ENCODE results near the gene FBXL22.

The FBXL22 gene

DNA sequence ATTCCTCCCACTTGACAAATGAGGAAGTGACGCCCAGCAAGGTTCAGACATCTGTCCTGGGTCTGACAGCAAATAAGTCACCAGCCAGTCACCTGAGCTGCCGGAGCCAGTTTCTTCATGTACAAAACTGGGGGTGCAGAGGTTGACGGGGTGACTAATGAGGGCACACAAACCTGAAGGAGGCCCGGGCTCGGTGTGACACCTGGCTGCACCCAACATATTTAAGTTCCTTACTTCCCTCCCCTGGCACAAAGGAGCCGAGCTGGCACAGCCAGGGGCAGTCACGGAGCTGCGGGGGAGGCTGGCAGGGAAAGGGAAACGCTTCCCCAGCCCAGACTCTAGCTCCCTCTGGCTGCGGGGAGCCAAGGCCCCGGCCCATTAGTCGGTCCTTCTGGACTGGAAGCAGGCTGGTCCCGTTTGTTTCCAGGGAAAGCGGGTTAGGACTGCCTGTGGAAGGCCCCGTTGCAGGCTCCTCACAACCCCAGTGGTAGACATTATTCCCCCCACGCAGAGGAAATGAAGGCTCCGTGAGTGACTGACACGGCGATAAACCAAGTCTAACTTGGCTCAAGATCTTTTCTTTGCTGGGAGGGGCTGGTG is 2.3 kb downstream of the FBXL22 start:
- DNase-seq (ENCODE audit: low spot score) = peak; percentile 19
- Mint-ChIP-seq H3K36me3 (ENCODE audit: low read depth) (peaks cover 2% of the 10 kb centered on the region), H3K4me3 (peak overlapping the region; percentile 84), H3K4me1 (ENCODE audit: low read depth) (peaks cover 37% of the 10 kb centered on the region), H3K27me3 (ENCODE audit: low read depth) (no peaks in the 10 kb centered on the region), H3K9me3 (no peaks in the 10 kb centered on the region), H3K27ac (peak overlapping the region; percentile 76)

DNA sequence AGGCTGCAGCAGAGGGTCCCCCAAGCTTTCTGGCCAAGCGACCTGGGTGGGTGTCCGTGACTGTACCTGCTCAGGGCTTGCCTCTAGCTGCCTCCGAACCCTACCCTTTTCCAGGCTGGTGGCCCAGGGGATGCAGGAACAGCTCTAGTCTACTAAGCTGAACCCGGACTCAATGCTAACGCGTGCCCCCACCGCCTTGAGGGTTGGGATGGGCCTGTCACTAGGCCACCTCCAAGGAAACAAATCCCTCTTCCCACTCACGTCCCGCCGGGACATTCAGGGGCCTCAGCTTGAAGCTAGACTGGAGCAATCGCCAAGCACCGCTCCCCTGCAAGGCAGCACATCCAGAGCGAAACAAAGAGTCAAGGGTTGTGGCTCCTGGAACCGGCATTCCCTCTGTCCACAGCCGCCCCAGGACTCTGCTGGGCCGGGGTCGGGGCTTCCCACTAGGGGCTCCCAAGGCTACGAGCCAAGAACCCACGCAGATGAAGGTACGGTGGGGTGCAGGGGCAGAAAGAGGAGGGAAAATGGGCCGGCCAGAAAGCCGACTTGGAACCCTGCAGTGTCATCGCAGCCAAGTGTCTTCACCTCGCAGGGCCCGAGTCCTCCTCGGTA is 2.9 kb downstream of the FBXL22 start:
- Mint-ChIP-seq H3K36me3 (ENCODE audit: low read depth) (no peaks in the 10 kb centered on the region), H3K4me1 (ENCODE audit: low read depth) (peaks cover 34% of the 10 kb centered on the region), H3K9me3 (no peaks in the 10 kb centered on the region), H3K27ac (peak overlapping the region; percentile 76), H3K27me3 (ENCODE audit: low read depth) (no peaks in the 10 kb centered on the region), H3K4me3 (peak overlapping the region; percentile 84)
- no peak for DNase-seq (ENCODE audit: low spot score)

GRCh38 chr15:63600616-63601025 is 3.4 kb downstream of the FBXL22 start:
- DNase-seq (ENCODE audit: low spot score) = peak; percentile 94
- Mint-ChIP-seq H3K27ac (peak overlapping the region; percentile 95), H3K9me3 (no peaks in the 10 kb centered on the region), H3K4me1 (ENCODE audit: low read depth) (peaks cover 32% of the 10 kb centered on the region), H3K27me3 (ENCODE audit: low read depth) (no peaks in the 10 kb centered on the region), H3K36me3 (ENCODE audit: low read depth) (no peaks in the 10 kb centered on the region), H3K4me3 (peak overlapping the region; percentile 93)

DNA sequence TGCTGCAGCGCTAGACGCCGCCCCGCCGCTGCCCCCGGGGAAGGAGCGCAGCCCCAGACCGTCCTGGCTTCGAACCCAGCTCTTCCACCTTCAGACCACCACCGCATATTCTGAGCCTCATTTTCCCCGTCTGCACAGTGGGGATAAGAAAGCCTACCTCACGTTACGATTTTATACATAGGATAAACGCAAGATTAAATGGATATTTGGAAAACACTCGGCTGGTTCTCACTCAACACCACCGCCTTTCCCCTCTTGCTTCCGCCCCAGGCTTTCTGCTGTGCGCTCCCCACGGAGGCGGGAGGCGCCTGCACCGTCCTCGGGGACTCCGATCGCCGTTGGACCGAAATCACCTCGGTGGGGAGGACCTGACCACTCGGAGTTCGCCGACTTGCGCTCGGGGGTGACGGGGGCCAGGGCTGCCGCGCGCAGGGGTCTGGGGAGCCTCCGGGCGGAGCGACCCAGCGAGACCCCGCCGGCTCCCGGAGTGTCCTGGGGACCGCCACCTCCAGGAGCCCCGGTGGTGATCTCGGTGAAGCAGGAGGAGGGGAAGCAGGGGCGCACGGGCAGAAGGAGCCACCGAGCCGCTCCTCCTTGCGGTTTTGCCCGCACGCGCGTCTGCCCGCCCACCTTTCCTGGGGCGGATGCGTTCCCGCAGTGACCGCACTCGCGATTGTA is 4.0 kb downstream of the FBXL22 start:
- peaks cover 34% of the 10 kb centered on the region for H3K4me1 Mint-ChIP-seq (ENCODE audit: low read depth)
- H3K27me3 Mint-ChIP-seq (ENCODE audit: low read depth) = no peaks in the 10 kb centered on the region
- DNase-seq (ENCODE audit: low spot score) = peak; percentile 69
- peak overlapping the region; percentile 95 for H3K27ac Mint-ChIP-seq
- peaks cover 3% of the 10 kb centered on the region for H3K36me3 Mint-ChIP-seq (ENCODE audit: low read depth)
- peak overlapping the region; percentile 93 for H3K4me3 Mint-ChIP-seq
- H3K9me3 Mint-ChIP-seq = no peaks in the 10 kb centered on the region

DNA sequence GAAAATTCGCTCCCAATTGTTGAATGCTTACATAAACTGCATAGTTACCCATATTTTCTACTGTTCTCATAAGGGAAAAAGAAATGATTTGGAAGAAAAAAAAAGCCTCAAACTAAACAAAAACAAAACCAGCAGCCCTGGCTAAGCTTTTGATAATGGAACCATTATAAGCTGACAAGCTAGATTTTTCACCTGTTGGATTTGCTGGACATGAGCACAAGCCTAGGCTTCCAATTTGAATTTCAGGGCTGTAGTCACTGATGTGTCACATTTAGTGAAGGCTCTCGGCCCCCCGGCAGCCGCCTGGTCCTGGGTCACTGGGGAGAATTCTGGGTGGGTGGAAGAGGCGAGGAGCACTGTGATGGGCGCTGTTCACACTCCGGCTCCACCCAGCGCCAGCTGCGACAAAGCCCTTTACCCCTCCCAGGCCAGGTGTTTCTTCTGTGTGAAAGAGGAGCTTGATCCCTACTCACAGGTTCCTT is 4.6 kb downstream of the FBXL22 start:
- peak overlapping the region; percentile 87 for H3K27ac Mint-ChIP-seq
- H3K36me3 Mint-ChIP-seq (ENCODE audit: low read depth) = peaks cover 3% of the 10 kb centered on the region
- H3K9me3 Mint-ChIP-seq = no peaks in the 10 kb centered on the region
- peak overlapping the region; percentile 93 for H3K4me3 Mint-ChIP-seq
- no peaks in the 10 kb centered on the region for H3K27me3 Mint-ChIP-seq (ENCODE audit: low read depth)
- DNase-seq (ENCODE audit: low spot score) = no peak
- peaks cover 35% of the 10 kb centered on the region for H3K4me1 Mint-ChIP-seq (ENCODE audit: low read depth)

- Mint-ChIP-seq H3K27ac (peak overlapping the region; percentile 55), H3K27me3 (ENCODE audit: low read depth) (no peaks in the 10 kb centered on the region), H3K36me3 (ENCODE audit: low read depth) (peaks cover 7% of the 10 kb centered on the region), H3K4me1 (ENCODE audit: low read depth) (peaks cover 32% of the 10 kb centered on the region), H3K4me3 (peak overlapping the region; percentile 47), H3K9me3 (no peaks in the 10 kb centered on the region)
- no peak for DNase-seq (ENCODE audit: low spot score)
These were observed 5.4 kb downstream of the FBXL22 start for GRCh38 chr15:63602595-63602994.

DNA sequence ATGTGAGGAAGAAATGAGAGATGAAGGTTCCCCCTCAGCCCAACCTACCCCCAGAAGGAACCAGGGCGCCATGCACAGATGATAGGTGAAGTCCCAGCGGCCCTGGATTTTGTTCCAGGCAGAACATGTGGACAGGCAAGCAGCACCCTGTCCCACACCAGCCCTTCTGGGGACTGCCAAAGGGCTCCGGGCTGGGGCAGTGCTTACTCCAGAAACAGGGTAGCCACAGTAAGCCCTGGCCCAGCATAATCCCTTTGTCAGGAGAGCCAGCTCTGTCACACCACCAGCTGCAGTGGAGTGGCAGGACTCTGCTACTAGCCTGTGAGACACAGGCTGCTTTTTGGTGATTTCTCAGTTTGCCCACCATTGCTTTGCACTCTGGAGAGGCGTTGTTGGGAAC is 6.3 kb downstream of the FBXL22 start:
- Mint-ChIP-seq H3K9me3 (no peaks in the 10 kb centered on the region), H3K27ac (peak overlapping the region; percentile 1), H3K4me3 (no peak overlapping the region), H3K36me3 (ENCODE audit: low read depth) (peaks cover 13% of the 10 kb centered on the region), H3K27me3 (ENCODE audit: low read depth) (no peaks in the 10 kb centered on the region), H3K4me1 (ENCODE audit: low read depth) (peaks cover 35% of the 10 kb centered on the region)
- DNase-seq (ENCODE audit: low spot score) = no peak

DNA sequence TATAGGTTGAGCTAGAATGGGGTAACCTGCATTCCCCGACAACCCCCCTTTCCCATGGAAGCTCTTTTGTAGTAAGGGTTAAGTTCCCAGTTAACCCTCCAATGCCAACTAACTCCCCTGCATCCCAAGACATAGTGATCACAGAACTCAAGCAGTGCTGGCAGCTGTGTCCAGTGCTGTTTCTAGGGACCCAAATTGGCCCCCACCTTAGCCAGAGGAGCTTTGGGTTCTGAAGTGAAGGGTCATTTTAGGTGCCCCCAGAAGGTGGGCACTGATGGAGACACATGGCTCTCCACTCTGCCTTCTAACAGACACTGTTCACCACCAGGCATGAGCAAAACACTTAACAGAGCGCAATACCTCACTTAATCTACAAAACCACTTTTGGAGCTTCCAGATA is 7.1 kb downstream of the FBXL22 start:
- peaks cover 13% of the 10 kb centered on the region for H3K36me3 Mint-ChIP-seq (ENCODE audit: low read depth)
- H3K27ac Mint-ChIP-seq = no peak overlapping the region
- H3K27me3 Mint-ChIP-seq (ENCODE audit: low read depth) = no peaks in the 10 kb centered on the region
- no peak for DNase-seq (ENCODE audit: low spot score)
- H3K9me3 Mint-ChIP-seq = no peaks in the 10 kb centered on the region
- no peak overlapping the region for H3K4me3 Mint-ChIP-seq
- peaks cover 35% of the 10 kb centered on the region for H3K4me1 Mint-ChIP-seq (ENCODE audit: low read depth)

- H3K4me3 Mint-ChIP-seq = peak overlapping the region; percentile 25
- no peaks in the 10 kb centered on the region for H3K9me3 Mint-ChIP-seq
- H3K27me3 Mint-ChIP-seq (ENCODE audit: low read depth) = no peaks in the 10 kb centered on the region
- peaks cover 35% of the 10 kb centered on the region for H3K4me1 Mint-ChIP-seq (ENCODE audit: low read depth)
- peak overlapping the region; percentile 71 for H3K27ac Mint-ChIP-seq
- H3K36me3 Mint-ChIP-seq (ENCODE audit: low read depth) = peaks cover 16% of the 10 kb centered on the region
- no peak for DNase-seq (ENCODE audit: low spot score)
These were observed 7.8 kb downstream of the FBXL22 start for GRCh38 chr15:63605036-63605435.

- H3K4me3 Mint-ChIP-seq = peak overlapping the region; percentile 21
- DNase-seq (ENCODE audit: low spot score) = peak; percentile 55
- H3K4me1 Mint-ChIP-seq (ENCODE audit: low read depth) = peaks cover 41% of the 10 kb centered on the region
- no peaks in the 10 kb centered on the region for H3K9me3 Mint-ChIP-seq
- H3K27me3 Mint-ChIP-seq (ENCODE audit: low read depth) = no peaks in the 10 kb centered on the region
- peak overlapping the region; percentile 90 for H3K27ac Mint-ChIP-seq
- peaks cover 19% of the 10 kb centered on the region for H3K36me3 Mint-ChIP-seq (ENCODE audit: low read depth)
These were observed 8.6 kb downstream of the FBXL22 start for GRCh38 chr15:63605816-63606215.

DNA sequence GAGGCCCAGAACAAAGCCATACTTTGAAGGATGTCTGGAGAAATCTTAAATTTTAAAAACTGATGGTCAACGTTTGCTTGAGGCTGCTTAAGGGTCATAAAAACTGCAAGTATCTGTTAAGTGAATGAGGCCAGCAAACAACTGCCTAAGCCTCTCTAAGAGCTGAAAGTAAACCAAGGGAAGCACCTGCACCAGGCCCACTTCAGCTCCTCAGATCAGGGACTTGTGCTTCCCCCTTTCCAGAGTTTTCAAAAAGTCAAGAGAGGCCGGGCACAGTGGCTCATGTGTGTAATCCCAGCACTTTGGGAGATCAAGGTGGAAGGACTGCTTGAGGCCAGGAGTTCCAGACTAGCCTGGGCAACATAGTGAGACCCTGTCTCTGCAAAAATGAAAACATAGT is 9.1 kb downstream of the FBXL22 start:
- peak overlapping the region; percentile 90 for H3K27ac Mint-ChIP-seq
- no peaks in the 10 kb centered on the region for H3K9me3 Mint-ChIP-seq
- H3K36me3 Mint-ChIP-seq (ENCODE audit: low read depth) = peaks cover 23% of the 10 kb centered on the region
- no peak for DNase-seq (ENCODE audit: low spot score)
- H3K4me1 Mint-ChIP-seq (ENCODE audit: low read depth) = peaks cover 46% of the 10 kb centered on the region
- no peaks in the 10 kb centered on the region for H3K27me3 Mint-ChIP-seq (ENCODE audit: low read depth)
- H3K4me3 Mint-ChIP-seq = peak overlapping the region; percentile 21

- peaks cover 33% of the 10 kb centered on the region for H3K36me3 Mint-ChIP-seq (ENCODE audit: low read depth)
- H3K4me3 Mint-ChIP-seq = no peak overlapping the region
- DNase-seq (ENCODE audit: low spot score) = no peak
- H3K27ac Mint-ChIP-seq = no peak overlapping the region
- peaks cover 34% of the 10 kb centered on the region for H3K4me1 Mint-ChIP-seq (ENCODE audit: low read depth)
- H3K27me3 Mint-ChIP-seq (ENCODE audit: low read depth) = no peaks in the 10 kb centered on the region
- no peaks in the 10 kb centered on the region for H3K9me3 Mint-ChIP-seq
These were observed 11.8 kb downstream of the FBXL22 start for GRCh38 chr15:63608989-63609388.

GRCh38 chr15:63609448-63609847 is 12.3 kb downstream of the FBXL22 start:
- no peaks in the 10 kb centered on the region for H3K9me3 Mint-ChIP-seq
- H3K27ac Mint-ChIP-seq = no peak overlapping the region
- H3K4me1 Mint-ChIP-seq (ENCODE audit: low read depth) = peaks cover 34% of the 10 kb centered on the region
- no peak for DNase-seq (ENCODE audit: low spot score)
- H3K4me3 Mint-ChIP-seq = no peak overlapping the region
- H3K27me3 Mint-ChIP-seq (ENCODE audit: low read depth) = no peaks in the 10 kb centered on the region
- peaks cover 36% of the 10 kb centered on the region for H3K36me3 Mint-ChIP-seq (ENCODE audit: low read depth)

GRCh38 chr15:63610209-63610841 is 13.1 kb downstream of the FBXL22 start:
- Mint-ChIP-seq H3K9me3 (no peaks in the 10 kb centered on the region), H3K27me3 (ENCODE audit: low read depth) (no peaks in the 10 kb centered on the region), H3K4me1 (ENCODE audit: low read depth) (peaks cover 30% of the 10 kb centered on the region), H3K27ac (peak overlapping the region; percentile 90), H3K36me3 (ENCODE audit: low read depth) (peaks cover 44% of the 10 kb centered on the region), H3K4me3 (peak overlapping the region; percentile 60)
- peak; percentile 77 for DNase-seq (ENCODE audit: low spot score)
